Body of pancreas (tissue), 4 donors: ENCODE data around the gene ENPP3. TPM values are rescaled to one million over a fixed set of nuclear protein-coding genes. Genes with fewer than 3 reads are reported as not detected.

ENCODE experiments used
- ATAC-seq: fragments of 150-250 bp; one replicate; pipeline ENCODE4 v1.9.1; 2016
- DNase-seq, 4 donors: peaks; one replicate each; pipeline ENCODE4 v3.0.0-alpha.2; 2019
- H3K27ac ChIP-seq, 4 donors: fragments of 200-600 bp; sonication (generic); 1 replicate in 3 of 4; 2 replicates in 1 of 4; pipeline versions ENCODE4 v1.5.1 to v1.6.1; 2016 to 2019; ENCODE audit warnings: mild to moderate bottlenecking in 1 of 4, mixed read lengths in 1 of 4, moderate library complexity in 1 of 4
- H3K27me3 ChIP-seq, 2 donors: fragments of 200-600 bp; sonication (generic); one replicate each; pipeline ENCODE4 v1.6.0; 2016; ENCODE audit warnings: mild to moderate bottlenecking in 1 of 2
- H3K36me3 ChIP-seq, 2 donors: fragments of 200-600 bp; sonication (generic); replicated peaks in 1 of 2; 2 replicates each; pipeline ENCODE4 v1.5.1; 2016; ENCODE audit warnings: low read depth in 2 of 2; ENCODE audit not compliant: insufficient read depth in 1 of 2
- H3K4me1 ChIP-seq: fragments of 200-600 bp; sonication (generic); one replicate; pipeline ENCODE4 v1.6.0; 2016
- H3K4me3 ChIP-seq, 2 donors: fragments of 200-600 bp; sonication (generic); 1 replicate in 1 of 2; 2 replicates in 1 of 2; pipeline ENCODE4 v1.5.1; 2016 to 2019
- H3K9me3 ChIP-seq, 3 donors: fragments of 200-600 bp; sonication (generic); 1 replicate in 2 of 3; 2 replicates in 1 of 3; pipeline ENCODE4 v1.5.1; 2016
- CTCF ChIP-seq, 7 experiments: fragments of 450-650 bp in 4 of 7; fragments of 200-600 bp in 3 of 7; sonication (generic) in 3 of 7; IDR thresholded peaks; one replicate each; pipeline ENCODE4 v1.5.1; 2016 to 2019; ENCODE audit warnings: antibody characterized with exemption in 7 of 7
- POLR2A ChIP-seq, 3 donors: fragments of 450-650 bp; IDR thresholded peaks; one replicate each; pipeline ENCODE4 v1.6.1; 2016; ENCODE audit warnings: antibody characterized with exemption in 3 of 3, mild to moderate bottlenecking in 2 of 3
- WGBS, 2 donors: methylation state at CpG; one replicate each; pipeline ENCODE4 v1.1.5; 2017; 5-methylcytosine and 5-hydroxymethylcytosine counted together
- intact Hi-C: fragments of 100-400 bp; cut with DNase I; formaldehyde crosslinking; loops from one replicate; pipeline ENCODE4 v1.15.1; 2023
- total RNA-seq, 2 donors: library from RNA; depleted of rRNA; stranded (reverse); fragments of >200 nt; gene quantifications; one replicate each; pipeline ENCODE4 v1.1.0, GENCODE V29; 2016

Gene ENPP3
- total RNA-seq, 2 donors from 2014 or later, result 0.26 TPM; not detected in 1

GRCh38 chr6:131733376-131734016, 96.4 kb downstream of the ENPP3 start:
- WGBS, 2 donors, result 72 to 80% methylated on average over 9 of the region's 9 CpGs
- DNase-seq, result peak in 1 of 4 donors; percentile 25
- intact Hi-C loops, result no loop called here

GRCh38 chr6:131736003-131736596, 99.0 kb downstream of the ENPP3 start:
- Histone ChIP-seq H3K4me1 (no peaks in the 10 kb centered on the region), H3K27ac (no peak overlapping the region), H3K4me3 (no peak overlapping the region), H3K36me3 (no peaks in the 10 kb centered on the region), H3K9me3 (no peaks in the 10 kb centered on the region), H3K27me3 (no peaks in the 10 kb centered on the region)
- intact Hi-C loops, result no loop called here
- no peak for TF ChIP-seq POLR2A (IDR thresholded peaks at IDR 0.05)
- TF ChIP-seq CTCF (IDR thresholded peaks at IDR 0.05), result no peak
- ATAC-seq, result no peak
- WGBS, 2 donors, result 78 to 81% methylated on average over 9 of the region's 9 CpGs
- no peak for DNase-seq

More at GRCh38 chr6:131733376-131734016, 96.4 kb downstream of the ENPP3 start:
- no peaks in the 10 kb centered on the region for H3K9me3 ChIP-seq
- no peak overlapping the region for H3K27ac ChIP-seq
- H3K4me1 ChIP-seq, result no peaks in the 10 kb centered on the region
- no peak for ATAC-seq
- H3K27me3 ChIP-seq, result no peaks in the 10 kb centered on the region
- H3K4me3 ChIP-seq, result no peak overlapping the region
- no peak for TF ChIP-seq CTCF (IDR thresholded peaks at IDR 0.05)
- TF ChIP-seq POLR2A (IDR thresholded peaks at IDR 0.05), result no peak
- H3K36me3 ChIP-seq, result no peaks in the 10 kb centered on the region

GRCh38 chr6:131736811-131737210, 99.7 kb downstream of the ENPP3 start:
- Histone ChIP-seq H3K27me3 (no peaks in the 10 kb centered on the region), H3K4me3 (no peak overlapping the region), H3K27ac (no peak overlapping the region), H3K4me1 (no peaks in the 10 kb centered on the region), H3K9me3 (no peaks in the 10 kb centered on the region), H3K36me3 (no peaks in the 10 kb centered on the region)
- intact Hi-C loops, result no loop called here
- WGBS, 2 donors, result 86 to 88% methylated on average over 1 of the region's 1 CpG
- DNase-seq (no peak), ATAC-seq (no peak)
- TF ChIP-seq CTCF (IDR thresholded peaks at IDR 0.05) (no peak), POLR2A (IDR thresholded peaks at IDR 0.05) (no peak)

- Histone ChIP-seq H3K9me3 (no peaks in the 10 kb centered on the region), H3K4me1 (no peaks in the 10 kb centered on the region), H3K36me3 (no peaks in the 10 kb centered on the region), H3K4me3 (no peak overlapping the region), H3K27me3 (no peaks in the 10 kb centered on the region), H3K27ac (no peak overlapping the region)
- 73 to 78% methylated on average over 5 of the region's 5 CpGs for WGBS, 2 donors
- DNase-seq (no peak), ATAC-seq (no peak)
- TF ChIP-seq CTCF (IDR thresholded peaks at IDR 0.05) (no peak), POLR2A (IDR thresholded peaks at IDR 0.05) (no peak)
- intact Hi-C loops, result no loop called here
These were observed 102.0 kb downstream of the ENPP3 start for GRCh38 chr6:131739136-131739535.

- ATAC-seq (no peak), DNase-seq (no peak)
- intact Hi-C loops, result no loop called here
- H3K4me3 ChIP-seq, result no peak overlapping the region
- WGBS, 2 donors, result 86 to 88% methylated on average over 4 of the region's 4 CpGs
- no peaks in the 10 kb centered on the region for H3K36me3 ChIP-seq
- no peaks in the 10 kb centered on the region for H3K4me1 ChIP-seq
- TF ChIP-seq POLR2A (IDR thresholded peaks at IDR 0.05), result no peak
- TF ChIP-seq CTCF (IDR thresholded peaks at IDR 0.05), result no peak
- H3K9me3 ChIP-seq, result no peaks in the 10 kb centered on the region
- H3K27ac ChIP-seq, result no peak overlapping the region
- no peaks in the 10 kb centered on the region for H3K27me3 ChIP-seq
These were observed 103.1 kb downstream of the ENPP3 start for GRCh38 chr6:131740161-131740560.
